HepG2 (cell line): Measurements from ENCODE around the gene COL27A1. TPM values are rescaled to one million over a fixed set of nuclear protein-coding genes. Genes with fewer than 3 reads are reported as not detected.

Experiments used
- ATAC-seq: fragments of 200-7000 bp; cut with Tn5 transposase; 3 replicates; pipeline ENCODE4 v1.9.1; 2020; ENCODE audit warnings: mild to moderate bottlenecking, moderate library complexity
- BruUV-seq: library from RNA; stranded (reverse); fragments of 400-500 nt; replicated peaks from 2 replicates; lab custom pipeline; 2021; lab: Mats Ljungman, UMichigan
- CTCF ChIA-PET: fragments of 300-600 bp; formaldehyde crosslinking; extraction: SDS; loops from one replicate; lab custom pipeline; 2021; ENCODE audit warnings: low total read pairs, inconsistent platforms, low intra/inter-chr PET ratio; lab: Yijun Ruan, JAX
- POLR2A ChIA-PET: fragments of 350-600 bp; sonication (Branson Sonifier 250); formaldehyde crosslinking; loops from one replicate; lab custom pipeline; 2020; ENCODE audit warnings: antibody characterized with exemption, inconsistent platforms; lab: Yijun Ruan, JAX
- DNase-seq: peaks from one replicate; pipeline ENCODE4 v3.0.0-alpha.2; 2015; ENCODE audit warnings: low spot score
- FAIRE-seq: peaks from 3 replicates; lab custom pipeline; 2011; peaks lifted over from hg19 to GRCh38; lab: Jason Lieb, UNC
- H2AFZ ChIP-seq: one replicate; pipeline ENCODE4 v1.6.1; 2011; ENCODE audit warnings: low read length, inconsistent platforms
- H3K27ac ChIP-seq: fragments of 300-600 bp; 3 replicates; pipeline ENCODE4 v1.8.0; 2011; ENCODE audit warnings: mixed run types, mild to moderate bottlenecking, mixed read lengths, low read length, inconsistent platforms; ENCODE audit not compliant: insufficient read depth; ENCODE audit errors: extremely low read length
- H3K27me3 ChIP-seq, 2 experiments: fragments of 200-600 bp in 1 of 2; 2 replicates in 1 of 2; 3 replicates in 1 of 2; pipeline versions ENCODE4 v1.6.0 to v1.8.0; 2011; ENCODE audit warnings: low read length in 2 of 2, mild to moderate bottlenecking in 2 of 2, moderate library complexity in 2 of 2, inconsistent platforms in 1 of 2; ENCODE audit not compliant: insufficient read depth in 2 of 2, control insufficient read depth in 1 of 2
- H3K36me3 ChIP-seq, 2 experiments: fragments of 200-600 bp in 1 of 2; replicated peaks in 1 of 2; 2 replicates in 1 of 2; 3 replicates in 1 of 2; pipeline versions ENCODE4 v1.5.1 to v1.8.0; 2011; ENCODE audit warnings: low read length in 2 of 2, inconsistent platforms in 1 of 2; ENCODE audit not compliant: insufficient read depth in 2 of 2, control insufficient read depth in 1 of 2
- H3K4me1 ChIP-seq: 2 replicates; pipeline ENCODE4 v1.5.1; 2012; ENCODE audit warnings: low read length, inconsistent platforms; ENCODE audit not compliant: insufficient read depth
- H3K4me2 ChIP-seq: 2 replicates; pipeline ENCODE4 v1.6.0; 2011; ENCODE audit warnings: low read depth, low read length, inconsistent platforms
- H3K4me3 ChIP-seq, 3 experiments: fragments of 200-600 bp in 1 of 3; sonication (generic), shearing (Covaris generic) in 1 of 3; replicated peaks in 1 of 3; 2 replicates each; pipeline ENCODE4 v1.5.1; 2011 to 2016; ENCODE audit warnings: low read length in 3 of 3, inconsistent platforms in 2 of 3, low read depth in 2 of 3, mild to moderate bottlenecking in 2 of 3, control low read depth in 1 of 3, mixed read lengths in 1 of 3; ENCODE audit not compliant: insufficient read depth in 1 of 3
- H3K79me2 ChIP-seq: one replicate; pipeline ENCODE4 v1.6.1; 2011; ENCODE audit warnings: low read length, inconsistent platforms; ENCODE audit not compliant: insufficient read depth
- H3K9ac ChIP-seq: 2 replicates; pipeline ENCODE4 v1.6.0; 2011; ENCODE audit warnings: mild to moderate bottlenecking, low read depth, low read length, inconsistent platforms; ENCODE audit not compliant: insufficient read depth
- H3K9me3 ChIP-seq: 2 replicates; pipeline ENCODE4 v1.5.1; 2012; ENCODE audit warnings: mild to moderate bottlenecking, low read length
- H4K20me1 ChIP-seq: 2 replicates; pipeline ENCODE4 v1.6.0; 2011; ENCODE audit warnings: inconsistent platforms, mild to moderate bottlenecking, low read length, moderate library complexity; ENCODE audit not compliant: insufficient read depth
- CENPT ChIP-seq: sonication (generic); formaldehyde crosslinking; IDR thresholded peaks from 2 replicates; pipeline ENCODE4 v1.8.0; 2022; ENCODE audit warnings: low read depth, mild to moderate bottlenecking, moderate library complexity, missing genetic modification reagents
- CHD2 ChIP-seq: IDR thresholded peaks from 2 replicates; pipeline ENCODE4 v1.6.1; 2011; ENCODE audit warnings: low read depth, low read length, improper control_type of control experiment
- JARID2 ChIP-seq: sonication (generic); formaldehyde crosslinking; IDR thresholded peaks from 2 replicates; pipeline ENCODE4 v1.8.1; 2023; ENCODE audit warnings: missing genetic modification reagents, inconsistent platforms; ENCODE audit not compliant: insufficient replicate concordance
- MBNL3 ChIP-seq: fragments of 250-450 bp; sonication (Bioruptor Pico); conservative IDR thresholded peaks from 2 replicates; pipeline ENCODE4 v1.8.0; 2022; ENCODE audit warnings: mild to moderate bottlenecking, inconsistent platforms
- SMARCE1 ChIP-seq: fragments of 450-650 bp; IDR thresholded peaks from 2 replicates; pipeline ENCODE4 v1.6.1; 2017; ENCODE audit warnings: borderline replicate concordance
- ZKSCAN1 ChIP-seq: fragments of 150-350 bp; IDR thresholded peaks from 2 replicates; pipeline ENCODE4 v1.6.1; 2014; ENCODE audit warnings: low read length
- ZNF556 ChIP-seq: sonication (generic); formaldehyde crosslinking; IDR thresholded peaks from 2 replicates; pipeline ENCODE4 v1.4.0; 2020; ENCODE audit warnings: mild to moderate bottlenecking, missing genetic modification reagents, borderline replicate concordance
- WGBS: methylation state at CpG from one replicate; pipeline ENCODE4 v1.1.6; 2017; ENCODE audit warnings: low lambda C conversion rate; 5-methylcytosine and 5-hydroxymethylcytosine counted together
- in situ Hi-C: cut with HindIII; loops from 2 replicates; pipeline ENCODE4 v1.10.0; 2017; ENCODE audit warnings: low pct_unique_long_range_greater_than_20kb; ENCODE audit not compliant: extremely low pct_ligation_motif_present
- intact Hi-C: fragments of 100-400 bp; cut with micrococcal nuclease; formaldehyde crosslinking; loops from one replicate; pipeline ENCODE4 v1.10.0; 2022; ENCODE audit not compliant: unreplicated experiment
- polyA plus RNA-seq, 8 experiments: library from polyadenylated mRNA; depleted of rRNA in 3 of 8; stranded (reverse) in 7 of 8; unstranded in 1 of 8; fragments of >200 nt; fragmentation: Illumina TruSeq in 4 of 8; extraction: Trizol in 4 of 8; gene quantifications; 2 replicates each; pipeline versions ENCODE4 v1.2.1 to v1.2.3, GENCODE V29; 2011 to 2016; ENCODE audit warnings: low read depth in 4 of 8, missing spikeins in 1 of 8, mixed read lengths in 1 of 8; ENCODE audit not compliant: insufficient read depth in 1 of 8
- total RNA-seq, 5 experiments: library from RNA; depleted of rRNA; stranded (reverse); fragments of >200 nt; fragmentation: Illumina TruSeq; extraction: Trizol; gene quantifications; 2 replicates each; pipeline ENCODE4 v1.2.3, GENCODE V29; 2016; ENCODE audit warnings: low read depth in 1 of 5
- TF ChIP-seq, protein P1 (sequence below): sonication (generic); formaldehyde crosslinking; IDR thresholded peaks from 2 replicates; pipeline ENCODE4 v1.4.0; 2020; ENCODE audit warnings: missing genetic modification reagents
- TF ChIP-seq, protein P2 (sequence below): sonication (generic); formaldehyde crosslinking; IDR thresholded peaks from 2 replicates; pipeline ENCODE4 v1.5.0; 2020; ENCODE audit warnings: mild to moderate bottlenecking, low read depth, missing genetic modification reagents, borderline replicate concordance
- TF ChIP-seq, protein P3 (sequence below): IDR thresholded peaks from 2 replicates; pipeline ENCODE4 v1.6.1; 2016
- TF ChIP-seq, protein P4 (sequence below): sonication (generic); formaldehyde crosslinking; IDR thresholded peaks from 2 replicates; pipeline ENCODE4 v1.4.0; 2020; ENCODE audit warnings: missing genetic modification reagents, borderline replicate concordance

COL27A1 gene
- total and polyA plus RNA-seq, 2 of the 13 experiments (the other 11 are each of a cell fraction or from before 2014, with no cell fraction given): 71.3 to 89.1 TPM

DNA sequence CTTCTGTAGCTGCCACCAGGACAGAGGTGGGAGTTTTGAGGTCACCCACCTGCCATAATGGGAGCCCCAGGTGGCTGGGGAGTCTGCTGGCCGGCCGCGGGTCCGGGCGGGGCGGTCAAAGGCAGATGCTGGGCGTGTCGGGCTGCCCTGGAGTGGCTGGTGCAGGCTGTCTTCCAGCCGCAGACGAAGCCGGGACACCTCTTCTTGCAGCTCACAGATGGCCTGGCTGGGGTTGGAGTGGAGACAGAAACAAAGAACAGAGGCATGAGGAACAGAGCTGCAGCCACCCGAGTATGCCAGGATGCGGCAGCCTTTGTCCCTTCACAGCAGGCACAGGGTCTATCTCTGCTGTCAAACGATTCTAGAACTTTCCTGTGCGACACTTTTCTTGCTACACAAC lies 192.3 kb downstream of the COL27A1 start (continued):
- TF ChIP-seq, protein P1, sequence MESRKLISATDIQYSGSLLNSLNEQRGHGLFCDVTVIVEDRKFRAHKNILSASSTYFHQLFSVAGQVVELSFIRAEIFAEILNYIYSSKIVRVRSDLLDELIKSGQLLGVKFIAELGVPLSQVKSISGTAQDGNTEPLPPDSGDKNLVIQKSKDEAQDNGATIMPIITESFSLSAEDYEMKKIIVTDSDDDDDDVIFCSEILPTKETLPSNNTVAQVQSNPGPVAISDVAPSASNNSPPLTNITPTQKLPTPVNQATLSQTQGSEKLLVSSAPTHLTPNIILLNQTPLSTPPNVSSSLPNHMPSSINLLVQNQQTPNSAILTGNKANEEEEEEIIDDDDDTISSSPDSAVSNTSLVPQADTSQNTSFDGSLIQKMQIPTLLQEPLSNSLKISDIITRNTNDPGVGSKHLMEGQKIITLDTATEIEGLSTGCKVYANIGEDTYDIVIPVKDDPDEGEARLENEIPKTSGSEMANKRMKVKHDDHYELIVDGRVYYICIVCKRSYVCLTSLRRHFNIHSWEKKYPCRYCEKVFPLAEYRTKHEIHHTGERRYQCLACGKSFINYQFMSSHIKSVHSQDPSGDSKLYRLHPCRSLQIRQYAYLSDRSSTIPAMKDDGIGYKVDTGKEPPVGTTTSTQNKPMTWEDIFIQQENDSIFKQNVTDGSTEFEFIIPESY (CRISPR knock-in tag): no peak
- TF ChIP-seq ZNF556: no peak
- no peak for TF ChIP-seq CHD2
- TF ChIP-seq, protein P2, sequence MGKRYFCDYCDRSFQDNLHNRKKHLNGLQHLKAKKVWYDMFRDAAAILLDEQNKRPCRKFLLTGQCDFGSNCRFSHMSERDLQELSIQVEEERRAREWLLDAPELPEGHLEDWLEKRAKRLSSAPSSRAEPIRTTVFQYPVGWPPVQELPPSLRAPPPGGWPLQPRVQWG (CRISPR knock-in tag): no peak
- no peak for TF ChIP-seq ZKSCAN1
- no peak for TF ChIP-seq SMARCE1
- no peak for TF ChIP-seq JARID2 (CRISPR knock-in tag)
- TF ChIP-seq MBNL3 (CRISPR knock-in tag): no peak
- no peak for TF ChIP-seq CENPT (CRISPR knock-in tag)
- TF ChIP-seq, protein P3, sequence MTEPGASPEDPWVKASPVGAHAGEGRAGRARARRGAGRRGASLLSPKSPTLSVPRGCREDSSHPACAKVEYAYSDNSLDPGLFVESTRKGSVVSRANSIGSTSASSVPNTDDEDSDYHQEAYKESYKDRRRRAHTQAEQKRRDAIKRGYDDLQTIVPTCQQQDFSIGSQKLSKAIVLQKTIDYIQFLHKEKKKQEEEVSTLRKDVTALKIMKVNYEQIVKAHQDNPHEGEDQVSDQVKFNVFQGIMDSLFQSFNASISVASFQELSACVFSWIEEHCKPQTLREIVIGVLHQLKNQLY (CRISPR knock-in tag): no peak

DNA sequence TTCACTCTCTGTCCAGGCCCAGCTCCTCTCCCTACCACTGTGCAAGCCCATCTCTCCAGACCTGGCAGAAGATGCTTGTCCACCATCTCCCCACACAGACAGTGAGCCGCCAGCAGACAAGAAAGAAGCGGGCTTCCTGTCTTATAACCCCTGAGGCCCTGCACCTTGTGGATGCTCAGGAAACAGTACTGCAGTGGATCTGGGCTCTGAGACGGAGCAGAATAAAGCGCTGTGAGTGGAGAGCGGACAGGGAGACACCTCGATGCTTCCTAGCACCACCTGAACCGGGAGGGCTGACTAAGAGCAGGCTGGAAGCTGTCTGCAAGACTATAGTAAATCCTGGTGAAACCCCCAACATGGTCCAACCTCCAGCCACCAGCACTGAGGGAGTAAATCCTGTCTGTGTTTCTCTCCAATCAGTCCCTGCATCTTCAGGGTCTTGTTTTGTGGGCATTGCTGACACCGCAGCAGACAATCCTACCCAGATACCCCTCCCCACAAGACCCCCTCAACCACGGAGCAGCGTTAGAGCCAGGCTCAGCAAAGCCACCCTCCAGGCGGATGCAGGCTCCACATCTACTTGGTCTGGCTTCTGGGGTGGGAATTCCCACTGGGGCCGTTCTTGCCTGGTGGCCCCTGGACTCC lies 193.0 kb downstream of the COL27A1 start:
- Histone ChIP-seq H3K9ac (no peak overlapping the region), H3K9me3 (no peaks in the 10 kb centered on the region), H2AFZ (no peak overlapping the region), H3K27ac (no peak overlapping the region), H4K20me1 (no peaks in the 10 kb centered on the region), H3K79me2 (no peaks in the 10 kb centered on the region), H3K4me3 (no peak overlapping the region), H3K27me3 (no peaks in the 10 kb centered on the region), H3K36me3 (peaks cover 12 to 24% of the 10 kb centered on the region in 2 experiments; a peak in 4 of 5 replicates)
- no peak for ATAC-seq
- CTCF ChIA-PET: no interaction called here
- intact Hi-C loops (no loop called here), in situ Hi-C loops (no loop called here)
- 94% methylated on average over 11 of the region's 12 CpGs for WGBS
- no TSS peak for BruUV-seq
- TF ChIP-seq, protein P4, sequence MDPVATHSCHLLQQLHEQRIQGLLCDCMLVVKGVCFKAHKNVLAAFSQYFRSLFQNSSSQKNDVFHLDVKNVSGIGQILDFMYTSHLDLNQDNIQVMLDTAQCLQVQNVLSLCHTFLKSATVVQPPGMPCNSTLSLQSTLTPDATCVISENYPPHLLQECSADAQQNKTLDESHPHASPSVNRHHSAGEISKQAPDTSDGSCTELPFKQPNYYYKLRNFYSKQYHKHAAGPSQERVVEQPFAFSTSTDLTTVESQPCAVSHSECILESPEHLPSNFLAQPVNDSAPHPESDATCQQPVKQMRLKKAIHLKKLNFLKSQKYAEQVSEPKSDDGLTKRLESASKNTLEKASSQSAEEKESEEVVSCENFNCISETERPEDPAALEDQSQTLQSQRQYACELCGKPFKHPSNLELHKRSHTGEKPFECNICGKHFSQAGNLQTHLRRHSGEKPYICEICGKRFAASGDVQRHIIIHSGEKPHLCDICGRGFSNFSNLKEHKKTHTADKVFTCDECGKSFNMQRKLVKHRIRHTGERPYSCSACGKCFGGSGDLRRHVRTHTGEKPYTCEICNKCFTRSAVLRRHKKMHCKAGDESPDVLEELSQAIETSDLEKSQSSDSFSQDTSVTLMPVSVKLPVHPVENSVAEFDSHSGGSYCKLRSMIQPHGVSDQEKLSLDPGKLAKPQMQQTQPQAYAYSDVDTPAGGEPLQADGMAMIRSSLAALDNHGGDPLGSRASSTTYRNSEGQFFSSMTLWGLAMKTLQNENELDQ (CRISPR knock-in tag): no peak
- TF ChIP-seq, all 625 proteins: peak for 0
- POLR2A ChIA-PET: no interaction called here
- Histone ChIP-seq H3K4me2 (no peak overlapping the region), H3K4me1 (peaks cover 15% of the 10 kb centered on the region)
- FAIRE-seq (no peak), DNase-seq (no peak)
